ENCODE data around the gene CSNK1D.

The CSNK1D gene

GRCh38 chr17:82235775-82236141 is 37.7 kb downstream of the CSNK1D start:
- H3K27ac Mint-ChIP-seq = peak overlapping the region; percentile 70
- H3K27me3 Mint-ChIP-seq = no peaks in the 10 kb centered on the region
- H3K4me3 Mint-ChIP-seq = no peak overlapping the region
- peaks cover 24% of the 10 kb centered on the region for H3K36me3 Mint-ChIP-seq
- H3K9me3 Mint-ChIP-seq = no peaks in the 10 kb centered on the region
- CTCF ChIA-PET = interaction anchor here (1.1 to 2.4 kb wide), 16 partner anchors 8 to 205 kb away, joined by 3 to 12 read pairs (median 4); partner anchors contain the start of genes CD7 and DCXR
- DNase-seq = no peak
- H3K4me1 Mint-ChIP-seq = peaks cover 60% of the 10 kb centered on the region

DNA sequence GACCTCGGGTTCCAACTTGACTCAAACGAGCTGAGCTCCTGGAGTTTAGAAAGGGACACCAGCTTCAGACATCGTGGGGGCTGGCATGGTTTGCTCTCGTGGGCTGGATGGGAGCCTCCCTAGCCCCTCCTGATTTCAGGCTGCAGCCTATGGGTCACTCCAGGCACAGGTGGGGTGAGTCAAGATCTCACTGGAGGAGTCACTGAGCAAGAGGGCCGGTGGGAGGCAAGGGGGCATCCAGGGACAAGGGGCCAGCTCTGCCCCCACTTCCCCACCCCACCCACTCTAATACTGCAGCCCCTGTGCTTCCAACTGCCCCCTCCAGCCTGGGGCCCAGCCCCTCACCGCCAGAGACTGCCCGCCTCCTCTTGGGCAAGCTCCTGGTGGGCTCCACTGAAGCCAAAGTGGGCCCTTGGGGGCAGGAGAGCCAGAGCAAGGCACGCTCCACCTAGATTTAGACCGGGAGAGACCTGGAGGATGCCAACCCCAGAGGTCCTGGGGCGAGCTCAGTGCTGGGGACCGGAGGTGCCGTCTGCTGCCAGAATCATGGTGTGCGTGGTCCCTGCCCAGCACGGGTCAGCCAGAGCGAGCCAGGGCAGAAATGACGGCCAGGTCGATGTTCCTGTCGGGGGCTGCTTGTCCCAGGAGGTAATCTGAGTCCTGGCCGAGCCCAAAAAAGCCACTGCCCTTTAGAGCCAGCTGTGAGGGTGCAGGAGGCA is 38.3 kb downstream of the CSNK1D start:
- CTCF ChIA-PET = interaction anchor here (1.1 to 2.4 kb wide), 15 partner anchors 9 to 205 kb away, joined by 3 to 12 read pairs (median 4); partner anchors contain the start of genes CD7 and DCXR
- peaks cover 20% of the 10 kb centered on the region for H3K36me3 Mint-ChIP-seq
- H3K4me1 Mint-ChIP-seq = peaks cover 56% of the 10 kb centered on the region
- no peak overlapping the region for H3K27ac Mint-ChIP-seq
- H3K27me3 Mint-ChIP-seq = no peaks in the 10 kb centered on the region
- no peak overlapping the region for H3K4me3 Mint-ChIP-seq
- no peaks in the 10 kb centered on the region for H3K9me3 Mint-ChIP-seq
- peak; percentile 20 for DNase-seq

GRCh38 chr17:82234211-82235055 is 39.1 kb downstream of the CSNK1D start:
- DNase-seq = peak; percentile 21
- no peak overlapping the region for H3K27ac Mint-ChIP-seq
- peaks cover 23% of the 10 kb centered on the region for H3K36me3 Mint-ChIP-seq
- H3K4me1 Mint-ChIP-seq = peaks cover 52% of the 10 kb centered on the region
- H3K4me3 Mint-ChIP-seq = no peak overlapping the region
- H3K27me3 Mint-ChIP-seq = no peaks in the 10 kb centered on the region
- no peaks in the 10 kb centered on the region for H3K9me3 Mint-ChIP-seq
- CTCF ChIA-PET = interaction anchor here (1.2 to 2.4 kb wide), 5 partner anchors 10 to 87 kb away, joined by 3 to 12 read pairs (median 4); no protein-coding TSS in a partner anchor

DNA sequence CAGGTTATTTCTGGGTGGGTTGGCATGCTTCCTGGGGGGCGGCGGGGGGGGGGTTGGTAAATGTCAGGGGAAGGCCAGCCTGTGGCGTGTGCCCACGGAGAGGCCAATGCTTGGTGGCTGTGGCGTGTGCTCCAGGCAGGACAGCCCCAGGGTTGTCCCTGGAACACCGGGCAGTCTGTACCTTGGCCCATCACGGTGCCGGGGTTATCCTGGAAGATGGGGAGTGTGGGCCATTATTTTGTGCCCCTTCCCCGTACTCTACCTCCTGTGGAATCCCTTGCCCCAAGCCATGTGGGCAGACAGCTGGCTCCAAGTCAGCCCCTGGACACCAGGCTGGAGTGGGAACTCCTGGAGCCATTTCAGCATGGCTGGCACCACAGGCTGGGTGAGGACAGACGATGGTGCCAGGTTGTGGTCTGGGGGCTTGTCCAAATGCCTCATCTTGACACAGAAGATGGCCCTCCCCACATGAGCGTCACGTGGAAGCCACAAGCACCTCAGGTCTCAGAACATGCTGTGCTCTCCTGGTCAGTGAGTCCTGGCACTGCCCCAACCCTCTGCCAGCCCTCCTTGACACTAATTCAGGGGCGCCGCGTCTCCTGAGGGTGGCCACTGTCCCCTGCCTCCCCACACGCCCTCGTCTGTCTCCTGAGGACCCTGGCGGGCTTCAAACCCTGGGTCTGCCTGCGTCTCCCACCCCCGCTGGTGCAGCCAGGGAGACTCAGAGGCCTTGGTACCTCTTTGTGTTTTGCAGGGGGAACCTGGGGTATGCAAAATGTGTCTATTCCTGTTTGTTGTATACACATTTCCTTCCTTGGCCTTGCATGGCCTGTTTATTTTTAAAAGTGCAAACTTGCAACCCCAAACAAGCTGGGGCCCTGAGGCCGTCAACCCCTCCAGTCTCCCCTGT is 40.4 kb downstream of the CSNK1D start:
- no peak for DNase-seq
- Mint-ChIP-seq H3K27me3 (peaks cover 4% of the 10 kb centered on the region), H3K4me3 (no peak overlapping the region), H3K27ac (peak overlapping the region; percentile 82), H3K9me3 (no peaks in the 10 kb centered on the region), H3K4me1 (peaks cover 39% of the 10 kb centered on the region), H3K36me3 (peaks cover 16% of the 10 kb centered on the region)
- CTCF ChIA-PET = no interaction called here

DNA sequence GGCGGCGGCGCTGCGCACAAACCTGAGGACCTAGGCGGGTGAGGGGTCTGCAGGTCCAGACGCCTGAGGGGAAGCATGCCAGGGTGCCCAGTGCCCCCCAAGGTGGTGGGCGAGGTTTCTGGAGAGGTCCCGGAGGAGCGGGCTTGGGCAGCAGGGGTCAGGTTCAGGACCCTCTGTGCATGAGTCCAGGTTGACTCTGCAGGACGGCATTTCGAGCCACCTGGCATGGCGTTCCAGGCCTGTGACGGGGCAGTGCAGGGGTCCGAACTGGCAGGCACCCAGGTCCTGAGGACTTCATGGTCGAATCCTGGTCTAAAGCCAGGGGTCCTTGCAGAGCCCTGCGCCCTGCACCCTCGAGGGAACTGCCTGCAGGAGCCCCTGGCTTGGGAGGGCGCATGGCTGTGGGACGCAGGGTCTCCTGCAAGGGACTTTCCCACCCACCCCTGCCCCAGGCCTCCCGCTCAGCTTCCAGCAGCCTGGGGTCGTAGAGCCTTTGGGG is 41.1 kb downstream of the CSNK1D start:
- DNase-seq = no peak
- Mint-ChIP-seq H3K4me3 (peak overlapping the region; percentile 21), H3K27me3 (peaks cover 5% of the 10 kb centered on the region), H3K36me3 (peaks cover 13% of the 10 kb centered on the region), H3K4me1 (peaks cover 35% of the 10 kb centered on the region), H3K27ac (no peak overlapping the region), H3K9me3 (no peaks in the 10 kb centered on the region)
- CTCF ChIA-PET = interaction anchor here (0.8 kb wide), 2 partner anchors 10 to 85 kb away, joined by 3 read pairs; partner anchors contain the start of gene CD7

- no peak overlapping the region for H3K27ac Mint-ChIP-seq
- CTCF ChIA-PET = interaction anchor here (0.8 kb wide), 2 partner anchors 11 to 85 kb away, joined by 3 read pairs; partner anchors contain the start of gene CD7
Measured at GRCh38 chr17:82231562-82232321, 41.8 kb downstream of the CSNK1D start.

DNA sequence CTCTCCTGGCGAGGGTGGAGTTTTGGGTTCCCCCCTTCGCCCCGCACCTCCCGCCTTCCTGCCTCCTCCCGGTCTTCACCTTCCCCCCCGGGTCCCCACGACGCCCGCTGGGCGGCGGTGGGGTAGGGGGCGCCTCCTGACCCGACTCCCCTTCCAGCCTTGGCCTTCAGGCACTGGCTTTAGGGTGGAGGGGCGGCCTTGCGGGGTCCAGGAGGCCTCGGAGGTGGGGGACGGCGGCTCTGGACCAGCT is 42.3 kb downstream of the CSNK1D start:
- DNase-seq = no peak
- Mint-ChIP-seq H3K27me3 (peaks cover 5% of the 10 kb centered on the region), H3K36me3 (peaks cover 11% of the 10 kb centered on the region), H3K4me1 (peaks cover 33% of the 10 kb centered on the region), H3K4me3 (no peak overlapping the region), H3K9me3 (no peaks in the 10 kb centered on the region), H3K27ac (no peak overlapping the region)
- CTCF ChIA-PET = interaction anchor here (0.8 kb wide), 1 partner anchor 86 kb away, joined by 3 read pairs; the partner anchor contains the start of gene CD7

More at GRCh38 chr17:82231562-82232321, 41.8 kb downstream of the CSNK1D start:
- no peaks in the 10 kb centered on the region for H3K9me3 Mint-ChIP-seq
- H3K4me1 Mint-ChIP-seq = peaks cover 38% of the 10 kb centered on the region
- peaks cover 5% of the 10 kb centered on the region for H3K27me3 Mint-ChIP-seq
- peaks cover 13% of the 10 kb centered on the region for H3K36me3 Mint-ChIP-seq
- H3K4me3 Mint-ChIP-seq = peak overlapping the region; percentile 21
- peak; percentile 54 for DNase-seq

- Mint-ChIP-seq H3K27me3 (peaks cover 5% of the 10 kb centered on the region), H3K4me3 (peak overlapping the region; percentile 89), H3K4me1 (peaks cover 29% of the 10 kb centered on the region), H3K36me3 (peaks cover 8% of the 10 kb centered on the region), H3K9me3 (no peaks in the 10 kb centered on the region), H3K27ac (peak overlapping the region; percentile 83)
- peak; percentile 79 for DNase-seq
- CTCF ChIA-PET = interaction anchor here (2.4 kb wide), 1 partner anchor 25 kb away, joined by 11 read pairs; no protein-coding TSS in a partner anchor
Measured at GRCh38 chr17:82230609-82231311, 42.7 kb downstream of the CSNK1D start.

GRCh38 chr17:82229698-82230608 is 43.5 kb downstream of the CSNK1D start:
- H3K4me1 Mint-ChIP-seq = peaks cover 21% of the 10 kb centered on the region
- peak overlapping the region; percentile 89 for H3K4me3 Mint-ChIP-seq
- peak overlapping the region; percentile 83 for H3K27ac Mint-ChIP-seq
- no peaks in the 10 kb centered on the region for H3K9me3 Mint-ChIP-seq
- peaks cover 8% of the 10 kb centered on the region for H3K36me3 Mint-ChIP-seq
- DNase-seq = peak; percentile 30
- CTCF ChIA-PET = interaction anchor here (1.7 to 2.4 kb wide), 2 partner anchors 8 to 24 kb away, joined by 7 to 11 read pairs; no protein-coding TSS in a partner anchor
- peaks cover 5% of the 10 kb centered on the region for H3K27me3 Mint-ChIP-seq

- DNase-seq = peak; percentile 76
- H3K4me3 Mint-ChIP-seq = peak within 1 kb of the TSS; percentile 89
Measured at GRCh38 chr17:82228842-82229697, 44.4 kb downstream of the CSNK1D start, which contains the start of gene SLC16A3. Gene SLC16A3, plus strand, starts transcription at chr17:82229042. Its CDS starts 6,967 bp downstream, at chr17:82236009.

More at GRCh38 chr17:82228842-82229697, 44.4 kb downstream of the CSNK1D start, which contains the start of gene SLC16A3:
- H3K36me3 Mint-ChIP-seq = peaks cover 8% of the 10 kb centered on the region
- peak within 1 kb of the TSS; percentile 91 for H3K27ac Mint-ChIP-seq
- CTCF ChIA-PET = interaction anchor here (1.1 to 2.4 kb wide), 3 partner anchors 9 to 188 kb away, joined by 3 to 11 read pairs (median 7); no protein-coding TSS in a partner anchor
- peaks cover 5% of the 10 kb centered on the region for H3K27me3 Mint-ChIP-seq
- no peaks in the 10 kb centered on the region for H3K9me3 Mint-ChIP-seq
- H3K4me1 Mint-ChIP-seq = peaks cover 16% of the 10 kb centered on the region

Measured in activated naive CD4-positive, alpha-beta T cell treated with anti-CD3 and anti-CD28 coated beads, Interleukin-2, amount 10 ng/mL, durations not matched to agents 7 days and 5 days (primary cell).